Stomach (tissue), 9 donors: Measurements from ENCODE around the gene ANKRD33B. TPM values are rescaled to one million over a fixed set of nuclear protein-coding genes. Genes with fewer than 3 reads are reported as not detected.
"Not testable (repeated sequence)": the region's sequence is repeated elsewhere in the genome, so short reads cannot be mapped to it uniquely, and the experiment has no call there.

Source experiments
- DNase-seq, 2 donors: peaks; one replicate each; pipeline versions ENCODE4 v3.0.0 to v3.0.0-alpha.2; 2013 to 2019
- H3K27ac ChIP-seq, 5 donors: fragments of 200-600 bp in 4 of 5; sonication (generic) in 4 of 5; one replicate each; pipeline ENCODE4 v1.5.1; 2013 to 2019; ENCODE audit warnings: mild to moderate bottlenecking in 1 of 5, moderate library complexity in 1 of 5
- H3K27me3 ChIP-seq, 3 donors: fragments of 200-600 bp; sonication (generic); one replicate each; pipeline ENCODE4 v1.5.1; 2017 to 2019; ENCODE audit warnings: mixed run types in 1 of 3
- H3K36me3 ChIP-seq, 4 donors: fragments of 200-600 bp; sonication (generic); 1 replicate in 3 of 4; 2 replicates in 1 of 4; pipeline ENCODE4 v1.5.1; 2016 to 2019
- H3K4me1 ChIP-seq, 4 donors: fragments of 200-600 bp; sonication (generic); one replicate each; pipeline ENCODE4 v1.5.1; 2016 to 2019
- H3K4me3 ChIP-seq, 4 donors: fragments of 200-600 bp; sonication (generic) in 3 of 4; one replicate each; pipeline ENCODE4 v1.5.1; 2016 to 2019; ENCODE audit warnings: mild to moderate bottlenecking in 1 of 4
- H3K9me3 ChIP-seq, 4 donors: fragments of 200-600 bp; sonication (generic); one replicate each; pipeline ENCODE4 v1.5.1; 2016 to 2019
- EP300 ChIP-seq: sonication (generic); formaldehyde crosslinking; IDR thresholded peaks from one replicate; pipeline ENCODE4 v1.6.1; 2017; ENCODE audit warnings: antibody characterized with exemption
- POLR2A ChIP-seq, 4 donors: fragments of 450-650 bp; IDR thresholded peaks; one replicate each; pipeline ENCODE4 v1.6.1; 2016; ENCODE audit warnings: antibody characterized with exemption in 4 of 4, control low read depth in 2 of 4, mild to moderate bottlenecking in 1 of 4, moderate library complexity in 1 of 4
- POLR2AphosphoS5 ChIP-seq, 3 donors: sonication (generic); formaldehyde crosslinking; IDR thresholded peaks; one replicate each; pipeline ENCODE4 v1.6.1; 2016; ENCODE audit warnings: antibody characterized with exemption in 3 of 3
- WGBS, 5 donors: extraction: QIAGEN DNeasy Blood & Tissue Kit in 3 of 5; methylation state at CpG; one replicate each; pipeline versions ENCODE4 v1.1.5 to v1.1.7; 2013 to 2018; 5-methylcytosine and 5-hydroxymethylcytosine counted together
- intact Hi-C: fragments of 100-400 bp; cut with DNase I; formaldehyde crosslinking; loops from one replicate; pipeline ENCODE4 v1.15.1; 2023; ENCODE audit warnings: low total_unique reads
- polyA plus RNA-seq, 3 donors: library from polyadenylated mRNA; stranded (reverse); fragments of 200-250 nt; gene quantifications; one replicate each; pipeline ENCODE4 v1.2.3, GENCODE V29; 2013
- total RNA-seq, 5 donors: library from RNA; depleted of rRNA; stranded (reverse); fragments of >200 nt; gene quantifications; one replicate each; pipeline versions ENCODE4 v1.1.0 to v1.2.3, GENCODE V29; 2014 to 2016
- TF ChIP-seq, protein P1 (sequence below), 7 experiments: fragments of 450-650 bp in 4 of 7; fragments of 200-600 bp in 3 of 7; sonication (generic) in 3 of 7; IDR thresholded peaks; one replicate each; pipeline ENCODE4 v1.5.1; 2016 to 2019; ENCODE audit warnings: antibody characterized with exemption in 7 of 7, control low read depth in 2 of 7, mild to moderate bottlenecking in 1 of 7
- donor health status: healthy with polysubstance abuse.
- donor health status: Bipolar disorder and iron deficiency.
- donor health status: healthy.

ANKRD33B gene
- total and polyA plus RNA-seq, 8 donors = 0.45 to 6.4 (median 1.8) TPM

DNA sequence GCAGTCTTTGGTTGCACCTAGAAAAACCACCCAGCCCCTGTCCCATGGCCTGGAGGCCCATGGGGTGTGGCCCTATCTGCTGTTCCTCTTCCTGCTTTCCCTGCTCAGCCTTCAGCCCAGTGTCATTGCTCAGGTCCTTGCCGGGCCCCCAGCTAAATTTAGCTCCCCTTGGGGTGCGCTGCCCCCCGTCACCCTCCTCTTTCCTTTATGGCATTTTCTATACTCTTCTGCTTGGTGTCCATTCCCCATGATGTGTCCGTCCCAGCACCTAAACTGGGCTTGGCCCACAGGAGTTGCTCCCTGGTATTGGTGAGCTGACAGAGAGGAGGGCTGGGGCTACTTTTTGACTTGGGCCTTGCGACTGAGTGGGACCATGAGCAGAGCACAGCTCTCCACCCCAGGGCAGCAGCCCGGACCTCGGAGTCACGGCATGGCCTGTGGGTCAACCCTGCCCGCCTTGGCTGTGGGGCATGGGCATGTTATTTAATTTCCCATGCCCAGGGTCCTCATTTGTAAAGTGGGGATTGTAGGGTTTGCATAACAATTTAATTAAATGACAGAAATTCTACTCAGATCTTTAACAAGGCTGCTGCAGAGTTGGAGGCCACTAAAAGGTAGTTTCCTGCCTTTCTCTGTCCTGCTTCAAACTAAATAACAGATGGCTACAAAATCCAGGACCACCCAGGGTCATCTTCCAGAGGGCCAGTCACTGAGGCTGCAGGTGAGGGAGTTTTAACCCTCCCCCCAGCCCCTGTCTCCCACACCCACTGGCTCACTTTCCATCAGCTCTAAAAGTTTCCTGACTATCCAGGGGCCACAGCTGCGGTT, 99.0 kb downstream of the ANKRD33B start:
- TF ChIP-seq EP300 = no peak
- TF ChIP-seq, protein P1, sequence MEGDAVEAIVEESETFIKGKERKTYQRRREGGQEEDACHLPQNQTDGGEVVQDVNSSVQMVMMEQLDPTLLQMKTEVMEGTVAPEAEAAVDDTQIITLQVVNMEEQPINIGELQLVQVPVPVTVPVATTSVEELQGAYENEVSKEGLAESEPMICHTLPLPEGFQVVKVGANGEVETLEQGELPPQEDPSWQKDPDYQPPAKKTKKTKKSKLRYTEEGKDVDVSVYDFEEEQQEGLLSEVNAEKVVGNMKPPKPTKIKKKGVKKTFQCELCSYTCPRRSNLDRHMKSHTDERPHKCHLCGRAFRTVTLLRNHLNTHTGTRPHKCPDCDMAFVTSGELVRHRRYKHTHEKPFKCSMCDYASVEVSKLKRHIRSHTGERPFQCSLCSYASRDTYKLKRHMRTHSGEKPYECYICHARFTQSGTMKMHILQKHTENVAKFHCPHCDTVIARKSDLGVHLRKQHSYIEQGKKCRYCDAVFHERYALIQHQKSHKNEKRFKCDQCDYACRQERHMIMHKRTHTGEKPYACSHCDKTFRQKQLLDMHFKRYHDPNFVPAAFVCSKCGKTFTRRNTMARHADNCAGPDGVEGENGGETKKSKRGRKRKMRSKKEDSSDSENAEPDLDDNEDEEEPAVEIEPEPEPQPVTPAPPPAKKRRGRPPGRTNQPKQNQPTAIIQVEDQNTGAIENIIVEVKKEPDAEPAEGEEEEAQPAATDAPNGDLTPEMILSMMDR (IDR thresholded peaks at IDR 0.05) = no peak
- no peak for TF ChIP-seq POLR2AphosphoS5 (IDR thresholded peaks at IDR 0.05)
- no peak for TF ChIP-seq POLR2A (IDR thresholded peaks at IDR 0.05)
- no peak overlapping the region for H3K27ac ChIP-seq
- no peaks in the 10 kb centered on the region for H3K36me3 ChIP-seq
- no peaks in the 10 kb centered on the region for H3K9me3 ChIP-seq
- intact Hi-C loops = no loop called here
- no peak for DNase-seq
- WGBS, 5 donors = 81 to 92% (median 87%) methylated on average over 10 of the region's 10 CpGs
- H3K27me3 ChIP-seq = no peaks in the 10 kb centered on the region
- peaks cover 6 to 11% (median 10%) of the 10 kb centered on the region in 4 donors for H3K4me1 ChIP-seq
- H3K4me3 ChIP-seq = no peak overlapping the region

DNA sequence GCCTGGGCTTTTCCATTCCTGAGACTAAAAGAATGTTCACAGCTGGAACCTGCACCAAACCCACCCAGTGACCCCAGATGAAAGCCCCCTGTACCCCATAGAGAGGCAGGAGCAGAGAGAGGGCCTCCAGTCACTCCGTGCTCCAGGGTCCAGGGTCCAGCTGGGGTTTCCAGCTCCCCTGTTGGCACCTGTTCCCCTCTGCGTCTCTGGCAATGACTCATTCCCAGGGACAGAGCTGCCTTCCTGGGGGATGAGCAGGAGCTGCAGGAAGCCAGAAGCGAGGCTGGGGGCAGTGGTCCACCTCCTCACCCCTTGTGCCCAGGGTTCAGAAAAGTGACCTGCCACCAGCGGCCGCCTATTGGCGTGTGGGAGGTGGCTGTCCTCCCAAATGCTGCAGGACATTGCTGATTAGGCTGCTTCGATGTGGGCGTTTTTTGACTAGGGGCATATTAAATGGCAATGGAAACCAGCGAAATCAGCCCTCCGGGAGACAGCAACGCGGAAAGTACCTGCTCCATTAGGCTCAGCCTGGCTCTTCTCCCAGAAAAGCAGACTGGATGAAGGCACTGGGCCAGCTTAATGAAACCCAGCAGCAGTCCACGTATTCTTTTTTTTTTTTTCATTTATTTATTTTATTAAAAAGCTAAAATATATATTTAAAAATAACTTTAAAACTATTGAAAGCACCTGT, 99.8 kb downstream of the ANKRD33B start:
- Histone ChIP-seq H3K27me3 (no peaks in the 10 kb centered on the region), H3K27ac (no peak overlapping the region), H3K36me3 (no peaks in the 10 kb centered on the region), H3K4me1 (peaks cover 6 to 11% (median 10%) of the 10 kb centered on the region in 4 donors), H3K4me3 (no peak overlapping the region), H3K9me3 (no peaks in the 10 kb centered on the region)
- WGBS, 5 donors = 20 to 49% (median 28%) methylated on average over 11 to 13 of the region's 13 CpGs
- DNase-seq = peak; percentile 48 to 68
- TF ChIP-seq EP300 = no peak
- intact Hi-C loops = no loop called here

DNA sequence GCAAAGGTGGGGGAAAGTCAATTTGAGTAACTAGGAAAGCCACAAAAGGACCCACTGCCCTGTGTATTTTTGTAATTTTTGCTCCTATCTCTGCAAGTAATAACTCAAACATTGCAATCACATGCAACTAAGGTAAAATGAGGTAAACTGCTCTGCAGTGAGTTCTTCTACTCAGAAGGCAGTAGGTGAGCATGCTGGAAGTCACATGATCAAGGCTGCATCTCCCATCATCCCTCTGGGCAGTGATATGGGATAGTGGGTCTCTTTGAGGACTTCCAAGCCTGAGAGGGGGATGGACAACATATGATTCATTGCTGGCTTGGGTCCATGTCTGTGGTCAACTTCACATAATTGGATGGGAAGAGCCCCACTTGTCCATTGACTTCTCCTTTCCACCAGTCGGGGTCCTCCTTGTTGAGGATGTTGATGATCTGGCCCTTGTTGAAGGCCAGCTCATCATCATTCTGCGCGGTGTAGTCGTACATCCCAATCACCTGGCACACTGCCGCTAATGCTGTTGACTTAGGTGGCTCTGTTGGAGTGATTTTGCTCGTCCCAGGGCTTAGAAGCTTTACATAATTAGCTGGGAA, 100.4 kb downstream of the ANKRD33B start:
- peaks cover 6 to 11% (median 10%) of the 10 kb centered on the region in 4 donors for H3K4me1 ChIP-seq
- 76 to 83% (median 79%) methylated on average over 5 to 6 of the region's 6 CpGs for whole genome bisulfite sequencing, 5 donors
- intact Hi-C loops, H3K27me3 ChIP-seq, H3K27ac ChIP-seq, DNase-seq, H3K4me3 ChIP-seq, H3K36me3 ChIP-seq, H3K9me3 ChIP-seq: not testable (repeated sequence)

DNA sequence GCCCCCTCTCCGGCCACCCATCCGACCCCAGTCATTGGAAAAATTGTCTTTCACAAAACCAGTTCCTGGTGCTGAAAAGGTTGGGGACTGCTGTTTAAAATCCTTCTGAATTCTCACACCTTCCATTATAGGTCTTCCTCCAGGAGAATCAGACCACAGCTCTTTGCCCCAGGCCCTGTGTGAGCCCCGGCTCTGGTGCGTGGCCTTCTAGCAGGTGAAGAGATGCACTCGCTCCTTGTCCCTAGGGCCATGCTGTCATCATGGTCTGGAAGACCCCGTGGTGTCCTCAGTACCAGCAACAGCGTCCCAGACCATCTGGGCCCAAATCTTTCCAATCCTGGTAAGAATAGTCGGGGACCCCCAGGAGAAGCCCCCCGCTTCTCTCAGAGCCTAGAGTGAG, 101.9 kb downstream of the ANKRD33B start:
- TF ChIP-seq EP300 (no peak), POLR2AphosphoS5 (IDR thresholded peaks at IDR 0.05) (no peak), POLR2A (IDR thresholded peaks at IDR 0.05) (no peak)
- TF ChIP-seq, protein P1 (IDR thresholded peaks at IDR 0.05) = no peak

DNA sequence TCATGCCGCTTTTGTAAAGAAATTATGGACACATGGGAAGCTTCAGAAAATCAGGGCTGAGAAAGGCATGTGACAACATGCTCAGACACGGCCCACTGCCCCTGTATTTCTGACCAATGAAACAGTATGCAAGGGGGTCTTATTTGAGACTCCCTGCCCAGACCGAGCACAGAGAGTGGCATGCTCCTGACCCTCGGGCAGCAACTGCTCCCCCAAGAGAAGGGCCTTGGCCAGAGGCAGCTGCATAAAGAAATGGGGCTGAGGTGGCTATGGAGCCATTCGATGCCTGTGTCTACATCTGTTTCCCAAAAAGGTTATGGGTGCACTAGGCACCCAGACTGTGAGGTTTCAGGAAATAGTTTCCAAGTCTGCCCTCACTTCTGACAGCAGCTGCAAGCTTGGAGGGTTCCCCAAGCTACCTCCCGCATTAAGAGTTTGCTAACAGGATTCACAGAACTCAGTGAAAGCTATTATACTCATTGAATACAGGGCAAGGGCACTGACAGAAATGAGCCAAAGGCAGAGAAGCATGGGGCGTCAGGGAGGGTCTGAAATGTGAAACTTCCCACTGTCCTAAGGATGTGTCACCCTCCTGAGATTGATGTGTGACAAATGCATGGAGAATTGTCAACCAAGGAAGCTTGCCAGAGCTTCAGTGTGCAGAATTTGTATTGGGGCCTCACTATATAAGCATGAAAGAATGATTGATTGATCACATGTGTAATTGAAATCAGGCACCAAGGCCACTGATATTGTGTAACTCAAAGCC, 102.8 kb downstream of the ANKRD33B start:
- intact Hi-C loops = no loop called here
- Histone ChIP-seq H3K36me3 (no peaks in the 10 kb centered on the region), H3K4me1 (peaks cover 6 to 11% (median 10%) of the 10 kb centered on the region in 4 donors), H3K27me3 (no peaks in the 10 kb centered on the region), H3K9me3 (no peaks in the 10 kb centered on the region), H3K4me3 (no peak overlapping the region), H3K27ac (no peak overlapping the region)
- no peak for DNase-seq
- WGBS, 5 donors = 86 to 95% (median 92%) methylated on average over 7 of the region's 7 CpGs
- TF ChIP-seq POLR2A (IDR thresholded peaks at IDR 0.05) (no peak), POLR2AphosphoS5 (IDR thresholded peaks at IDR 0.05) (no peak), EP300 (no peak)
- TF ChIP-seq, protein P1 (IDR thresholded peaks at IDR 0.05) = no peak

More for the DNA sequence above, 101.9 kb downstream of the ANKRD33B start:
- Histone ChIP-seq H3K27me3 (no peaks in the 10 kb centered on the region), H3K4me3 (no peak overlapping the region), H3K27ac (no peak overlapping the region), H3K9me3 (no peaks in the 10 kb centered on the region), H3K36me3 (no peaks in the 10 kb centered on the region), H3K4me1 (peaks cover 6 to 11% (median 10%) of the 10 kb centered on the region in 4 donors)
- DNase-seq = no peak
- intact Hi-C loops = no loop called here
- WGBS, 5 donors = 92 to 97% (median 94%) methylated on average over 9 of the region's 9 CpGs
